Hepatic stellate cell (primary cell): Measurements from ENCODE around the gene IL37.
"Not testable (repeated sequence)": the region's sequence is repeated elsewhere in the genome, so short reads cannot be mapped to it uniquely, and the experiment has no call there.

Source experiments
- DNase-seq: peaks from one replicate; pipeline ENCODE4 v3.0.0; 2011; ENCODE audit warnings: low spot score

The IL37 gene

DNA sequence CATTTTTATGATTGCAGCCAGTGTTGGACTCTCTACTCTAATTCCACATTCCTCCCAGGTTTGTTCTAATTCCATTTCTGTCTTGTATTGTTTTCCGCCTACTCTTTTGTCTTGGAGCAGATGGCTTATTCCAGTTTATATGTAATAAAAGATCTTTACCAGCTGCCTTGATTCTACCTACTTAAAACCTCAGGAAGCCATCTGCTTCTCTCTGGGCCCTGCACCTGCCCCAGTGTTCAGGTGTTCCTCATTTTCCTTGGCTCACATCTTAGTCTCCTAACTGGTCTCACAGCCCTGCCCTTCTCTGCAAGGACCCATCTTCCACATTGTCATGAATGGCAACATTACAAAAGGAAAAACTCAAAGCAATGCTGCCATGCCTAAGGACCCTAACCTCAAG is 21.0 kb upstream of the IL37 start:
- DNase-seq: no peak

DNA sequence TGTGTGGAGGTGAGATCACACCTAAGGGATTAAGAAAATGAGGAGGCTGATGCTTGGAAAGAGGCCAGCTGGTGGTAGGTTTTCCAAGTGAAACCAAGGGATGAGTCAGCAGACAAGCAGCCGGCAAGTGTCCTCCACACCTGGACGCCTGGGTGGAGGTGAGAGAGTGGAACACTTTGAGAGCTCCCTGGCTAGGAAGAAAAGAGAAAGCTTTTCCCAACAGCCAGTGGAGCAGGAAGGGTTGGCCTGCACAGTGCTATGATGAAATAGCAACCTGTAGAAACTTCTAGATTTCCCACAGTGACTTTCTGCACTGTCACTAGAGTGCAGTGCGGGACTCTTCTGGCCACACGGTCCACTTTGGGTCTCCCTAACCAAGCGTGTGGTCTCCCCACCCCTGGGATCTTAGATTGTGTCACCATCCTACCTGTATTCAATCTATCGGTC is 19.6 kb upstream of the IL37 start:
- no peak for DNase-seq

DNA sequence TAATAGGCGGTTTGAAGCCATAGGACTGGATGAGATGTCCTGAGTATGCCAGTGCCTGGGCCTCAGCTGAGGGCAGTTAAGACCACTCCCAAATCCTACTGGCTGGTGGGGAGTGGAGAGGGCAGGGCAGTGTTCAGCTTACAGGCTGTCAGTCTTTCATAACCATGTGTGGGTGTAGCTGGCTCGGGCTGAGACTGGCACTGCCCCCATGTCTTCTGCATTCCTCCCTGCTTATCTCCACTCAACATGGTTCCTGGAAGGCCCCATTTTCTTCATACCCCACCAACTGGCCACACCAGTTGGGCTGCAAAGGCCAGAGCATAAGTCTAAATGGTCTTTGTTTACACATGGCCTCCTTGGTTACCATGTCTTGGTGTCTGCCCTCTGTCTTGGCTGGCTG is 17.2 kb upstream of the IL37 start:
- DNase-seq: no peak

DNA sequence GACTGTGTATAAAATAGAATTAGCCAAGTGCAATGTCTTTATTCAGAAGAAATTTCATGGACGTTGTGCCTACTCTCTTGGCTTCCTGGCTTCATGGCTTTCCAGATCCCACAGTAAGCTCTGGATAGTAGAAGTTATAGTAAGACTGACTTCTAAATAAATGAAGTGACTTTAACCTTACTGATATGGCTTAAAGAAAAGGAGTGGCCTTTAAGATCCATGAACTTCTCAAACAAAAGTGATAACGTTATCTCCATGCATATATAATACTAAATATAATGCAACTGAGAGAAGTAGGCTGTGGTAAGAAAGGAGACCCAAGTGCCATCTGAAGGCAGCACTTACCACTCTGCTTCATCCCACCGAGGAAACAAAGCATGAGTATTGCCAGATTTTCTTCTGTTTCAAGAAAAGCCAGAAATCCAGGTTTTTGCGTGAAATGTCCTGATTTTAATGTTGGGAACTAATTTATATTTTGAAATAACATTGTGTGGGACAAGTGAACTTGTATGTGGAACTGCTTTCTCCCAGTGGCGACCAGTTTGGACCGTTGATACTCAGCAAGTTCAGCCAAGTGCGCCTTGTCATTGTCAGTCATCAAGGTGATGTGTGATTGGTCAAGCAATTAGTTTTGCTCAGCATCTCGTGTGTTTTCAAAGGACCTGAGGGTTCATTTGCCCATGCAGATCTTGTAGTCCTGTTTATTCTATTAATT is 13.9 kb upstream of the IL37 start:
- DNase-seq: no peak

DNA sequence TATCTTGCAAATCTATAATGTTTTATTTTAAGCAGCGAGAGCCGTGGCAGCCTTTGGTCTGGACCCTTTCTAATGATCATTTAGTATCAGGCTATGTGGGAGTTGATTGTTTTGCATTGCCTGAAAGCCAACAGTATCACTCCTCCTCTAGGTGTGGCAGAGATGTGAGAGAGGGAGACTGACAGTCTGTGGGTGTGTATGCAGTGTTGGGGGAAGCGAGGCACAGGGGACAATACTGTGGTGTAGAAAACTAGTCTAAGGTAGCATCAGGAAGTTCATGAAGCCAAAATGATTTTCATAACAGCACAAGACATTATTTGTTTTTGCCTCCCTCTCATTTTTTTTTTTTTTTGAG is 13.4 kb upstream of the IL37 start:
- no peak for DNase-seq

DNA sequence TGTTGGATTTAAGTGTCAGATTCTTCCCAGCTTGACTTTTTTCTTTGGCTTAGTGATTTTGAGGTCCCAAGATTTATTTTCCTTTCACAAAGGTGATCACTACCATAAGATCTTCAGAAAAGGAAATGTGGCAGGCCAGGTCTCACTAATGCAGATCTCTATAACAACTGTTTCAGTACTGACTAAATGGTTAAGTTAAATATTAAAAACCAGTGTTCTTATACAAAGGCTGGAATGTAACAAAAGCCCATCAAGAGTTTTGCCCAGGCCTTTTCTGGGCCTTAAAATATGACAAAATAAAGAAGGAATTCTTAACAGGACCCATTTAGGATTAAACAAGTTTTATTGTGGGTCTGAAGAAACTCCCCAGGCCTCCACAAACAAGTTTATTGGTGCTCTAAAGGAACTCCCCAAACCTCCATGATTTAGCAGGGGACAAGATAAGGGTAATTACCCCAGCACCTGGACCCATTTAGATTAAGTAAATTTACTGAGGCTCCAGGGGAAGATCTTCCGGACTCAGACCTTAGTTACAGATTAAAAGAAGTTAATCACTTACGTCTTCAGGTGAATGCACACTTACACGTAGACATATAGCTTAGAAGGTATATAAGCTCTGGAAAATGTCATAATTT is 9.4 kb upstream of the IL37 start:
- not testable (repeated sequence) for DNase-seq

DNA sequence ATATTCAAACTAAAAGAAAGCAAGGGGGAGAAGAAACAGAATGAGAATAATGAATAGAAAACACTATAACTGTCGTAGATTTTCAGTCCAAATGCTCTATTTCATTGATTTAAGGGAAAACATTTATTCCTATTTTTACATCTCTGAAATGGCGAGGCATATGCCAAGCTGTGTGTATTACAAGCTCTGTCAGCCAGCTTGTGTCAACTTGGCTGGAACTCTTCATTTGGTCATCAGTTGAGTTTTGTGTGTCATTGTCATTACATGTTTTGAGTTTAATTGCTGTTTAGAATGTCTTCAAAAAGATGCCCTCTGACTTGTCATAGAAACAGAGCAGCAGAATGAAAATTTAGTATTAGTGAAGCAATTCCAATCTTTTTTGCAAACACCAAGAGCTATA is 8.1 kb upstream of the IL37 start:
- no peak for DNase-seq

DNA sequence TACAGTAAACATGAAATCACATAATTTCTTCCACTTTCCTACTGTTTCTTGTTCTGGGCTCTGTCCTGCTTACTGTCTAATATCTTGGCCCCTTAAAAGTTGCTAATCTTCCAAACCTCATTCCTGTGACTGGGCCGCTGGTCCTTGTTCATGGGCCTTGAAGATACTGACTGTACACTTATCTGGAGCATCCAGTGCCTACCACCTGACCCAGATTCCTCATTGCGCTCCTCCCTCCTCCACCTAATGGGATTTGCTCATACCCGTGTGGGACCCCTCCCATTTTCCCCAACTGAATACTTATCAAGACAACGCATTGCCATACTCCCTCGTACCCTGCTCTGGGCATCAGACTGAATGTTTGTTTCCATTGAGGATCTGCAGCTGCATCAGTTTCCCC is 6.1 kb upstream of the IL37 start:
- no peak for DNase-seq

DNA sequence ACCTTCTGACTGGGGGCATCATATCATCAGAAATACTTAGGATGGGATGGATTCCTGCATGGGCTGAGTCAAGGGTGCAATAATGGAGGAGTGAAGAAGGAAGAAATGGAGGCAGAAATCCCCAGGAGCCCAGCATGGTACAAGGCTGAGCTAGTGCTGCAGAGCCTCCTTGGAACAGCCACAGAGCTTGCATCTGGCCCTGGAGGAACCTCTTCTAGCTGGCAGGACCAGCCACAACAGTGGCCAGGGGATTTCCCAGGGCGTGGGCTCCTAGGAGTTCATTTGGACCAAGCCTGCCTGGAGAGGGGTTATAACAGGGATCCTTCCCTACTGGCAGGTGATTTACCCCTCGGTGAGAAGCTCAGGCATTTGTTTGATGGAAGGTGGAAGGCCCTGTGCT is 4.7 kb upstream of the IL37 start:
- DNase-seq: no peak

DNA sequence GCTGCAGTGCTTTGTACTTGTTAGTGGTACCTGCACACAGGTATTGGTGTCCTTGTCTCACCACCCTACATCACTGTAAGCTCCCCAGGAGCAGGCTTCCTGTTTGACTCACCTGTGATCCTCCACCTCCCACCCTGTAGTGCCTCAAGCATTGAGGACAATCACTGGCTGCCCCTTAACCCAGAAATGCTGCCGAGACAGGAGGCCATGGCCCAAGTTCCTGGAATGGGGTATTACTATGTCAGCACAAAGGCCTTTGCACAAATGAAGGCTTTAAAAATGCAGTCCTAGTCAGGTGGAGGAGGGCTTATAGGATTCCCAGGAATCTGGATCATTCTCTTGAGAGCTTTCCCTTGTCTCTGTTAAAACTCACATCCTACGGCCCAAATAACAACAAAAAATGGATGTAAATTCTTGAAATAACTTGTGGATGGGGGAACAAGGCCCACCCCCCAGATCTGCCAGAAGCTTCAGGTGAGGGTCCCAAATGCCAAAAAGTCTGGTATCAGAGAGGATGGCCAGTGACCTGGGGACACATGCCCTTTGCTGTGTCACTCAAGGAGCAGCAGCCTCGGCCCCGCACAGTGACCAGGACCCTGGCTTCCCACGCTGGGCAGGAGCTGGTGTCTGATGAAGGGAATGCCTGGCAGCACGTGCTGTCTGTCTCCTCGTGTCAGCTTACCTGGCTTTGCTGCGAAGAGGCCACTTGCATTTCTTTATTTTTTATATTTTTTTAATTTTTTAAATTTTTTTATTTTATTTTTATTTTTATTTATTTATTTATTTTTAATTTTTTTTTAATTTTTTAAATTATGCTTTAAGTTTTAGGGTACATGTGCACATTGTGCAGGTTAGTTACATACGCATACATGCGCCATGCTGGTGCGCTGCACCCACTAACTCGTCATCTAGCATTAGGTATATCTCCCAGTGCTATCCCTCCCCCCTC is 3.7 kb upstream of the IL37 start:
- no peak for DNase-seq

DNA sequence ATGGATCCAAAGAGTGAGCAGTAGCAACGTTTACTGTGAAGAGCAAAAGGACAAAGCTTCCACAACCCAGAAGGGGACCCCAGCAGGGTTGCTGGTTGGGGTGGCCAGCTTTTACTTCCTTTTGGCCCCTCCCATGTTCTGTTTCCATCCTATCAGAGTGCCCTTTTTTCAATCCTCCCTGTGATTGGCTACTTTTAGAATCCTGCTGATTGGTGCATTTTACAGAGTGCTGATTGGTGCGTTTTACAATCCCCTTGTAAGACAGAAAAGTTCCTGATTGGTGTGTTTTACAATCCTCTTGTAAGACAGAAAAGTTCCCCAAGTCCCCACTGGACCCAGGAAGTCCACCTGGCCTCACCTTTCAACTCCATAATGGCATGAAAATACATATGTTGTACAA is 2.4 kb upstream of the IL37 start:
- not testable (repeated sequence) for DNase-seq

DNA sequence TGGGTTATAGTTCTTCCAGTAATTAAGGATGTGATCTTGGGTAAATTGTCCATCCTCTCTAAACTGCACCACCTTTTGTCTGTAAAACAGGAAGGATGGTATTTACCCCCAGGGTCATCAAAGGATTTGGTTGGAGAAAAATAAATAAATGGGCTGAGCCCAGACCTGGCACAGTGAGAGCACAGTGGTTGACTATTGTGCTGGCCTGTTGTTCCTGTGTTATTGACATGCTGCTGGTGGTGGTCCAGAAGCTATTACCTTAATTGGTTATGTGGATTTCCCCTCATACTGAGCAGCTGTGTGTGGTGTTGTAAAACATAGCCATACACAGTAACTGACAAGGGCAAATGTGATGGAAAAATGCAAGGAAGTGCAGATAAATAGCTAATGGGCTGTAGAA is 746 bp upstream of the IL37 start:
- DNase-seq: no peak

DNA sequence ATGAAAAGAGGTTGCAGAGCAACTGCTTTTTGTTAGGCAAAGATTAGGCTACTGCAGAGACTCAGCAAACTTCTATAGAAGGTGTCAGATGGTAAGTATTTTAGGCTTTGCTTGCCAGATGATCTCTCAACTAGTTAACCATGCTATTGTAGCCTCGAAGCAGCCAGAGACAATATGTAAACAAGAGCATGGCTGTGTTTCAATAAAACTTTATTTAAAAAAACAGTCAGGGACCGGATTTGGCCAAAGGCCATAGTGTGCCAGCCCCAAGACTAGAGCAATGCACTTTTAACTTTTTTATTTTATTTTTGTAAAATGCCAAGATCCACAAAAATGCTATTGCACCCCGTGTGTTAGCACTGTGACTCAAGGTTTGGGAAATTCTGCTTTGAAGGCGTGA is 1.4 kb downstream of the IL37 start:
- no peak for DNase-seq

DNA sequence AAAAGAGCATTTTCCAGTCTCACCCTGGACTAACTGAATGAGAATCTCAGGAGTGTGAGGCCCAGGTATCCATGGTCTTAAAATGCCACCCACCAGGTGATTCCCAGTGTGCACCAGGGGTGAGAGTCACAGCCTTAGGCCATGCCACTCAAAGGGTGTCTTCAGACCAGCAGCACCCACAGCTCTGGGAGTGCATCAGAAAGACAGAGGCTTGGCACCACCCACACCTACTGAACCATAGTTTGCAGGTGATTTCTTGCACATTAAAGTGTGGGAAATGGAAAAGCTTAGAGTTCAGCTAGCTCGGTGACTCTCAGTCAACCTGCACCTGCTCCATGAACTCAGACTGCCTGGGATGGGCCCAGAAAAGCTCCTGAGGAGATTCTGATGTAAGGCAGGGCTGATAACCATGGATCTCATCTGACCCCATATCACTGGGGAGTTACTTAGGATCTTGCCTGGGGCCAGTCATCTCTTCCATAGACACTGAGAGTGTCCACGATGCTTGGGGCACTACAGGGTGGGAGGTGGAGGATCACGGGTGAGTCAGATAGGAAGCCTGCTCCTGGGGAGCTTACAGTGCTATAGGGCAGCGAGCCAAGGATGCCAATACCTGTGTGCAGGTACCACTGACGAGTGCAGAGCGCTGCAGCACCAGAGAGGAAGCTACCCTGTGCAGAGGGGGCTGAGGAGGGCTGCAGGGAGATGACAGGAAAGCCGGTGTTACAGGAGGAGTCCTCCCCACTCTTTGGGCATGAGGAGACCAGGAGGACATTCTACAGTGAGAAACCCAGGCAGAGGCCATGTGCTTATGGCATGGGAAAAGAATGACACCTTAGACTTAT is 4.6 kb downstream of the IL37 start:
- DNase-seq: no peak

DNA sequence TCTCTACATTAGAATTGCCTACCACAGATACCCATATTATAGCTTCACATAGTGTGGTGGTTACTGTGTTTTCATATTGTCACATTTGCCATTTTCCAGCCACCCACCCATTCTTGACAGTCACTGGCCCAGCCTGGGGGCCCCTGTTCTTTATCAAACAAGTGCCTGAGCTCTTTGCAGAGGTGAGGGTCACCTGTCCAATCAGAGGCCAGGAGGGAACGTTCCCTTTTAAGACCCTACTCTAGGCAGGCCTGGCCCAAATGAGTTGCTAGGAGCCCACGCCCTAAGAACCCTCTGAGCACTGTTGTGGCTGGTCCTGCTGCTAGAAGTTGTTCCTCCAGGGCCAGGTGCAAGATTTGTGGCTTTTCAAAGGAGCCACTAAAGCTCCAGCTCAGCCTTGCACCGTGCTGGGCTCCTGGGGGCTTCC is 5.2 kb downstream of the IL37 start:
- DNase-seq: no peak

DNA sequence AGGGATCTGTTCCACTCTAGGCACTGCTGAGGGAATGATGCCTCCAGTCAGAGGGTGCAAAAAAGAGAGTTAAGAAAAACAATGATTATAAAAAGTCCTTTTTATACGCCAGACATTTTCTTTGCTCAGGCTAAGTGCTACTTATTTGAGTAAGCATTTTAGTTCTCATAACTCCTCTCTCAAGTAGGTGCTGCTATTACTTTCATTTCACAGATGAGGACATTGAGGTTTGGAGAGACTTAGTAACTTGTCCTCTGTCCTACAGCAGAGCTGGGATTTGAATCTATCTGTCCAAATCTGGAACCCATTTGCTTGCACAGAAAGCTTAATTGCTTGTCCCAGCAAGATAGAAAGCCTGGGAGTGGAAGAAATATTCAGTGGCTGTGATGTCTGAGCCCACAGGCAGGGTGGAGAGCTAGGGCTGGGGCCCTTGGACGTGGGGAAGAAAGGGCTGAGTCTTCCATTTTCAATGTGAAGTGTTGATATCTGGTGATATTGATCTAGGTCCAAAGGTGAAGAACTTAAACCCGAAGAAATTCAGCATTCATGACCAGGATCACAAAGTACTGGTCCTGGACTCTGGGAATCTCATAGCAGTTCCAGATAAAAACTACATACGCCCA is 5.8 kb downstream of the IL37 start:
- DNase-seq: no peak

DNA sequence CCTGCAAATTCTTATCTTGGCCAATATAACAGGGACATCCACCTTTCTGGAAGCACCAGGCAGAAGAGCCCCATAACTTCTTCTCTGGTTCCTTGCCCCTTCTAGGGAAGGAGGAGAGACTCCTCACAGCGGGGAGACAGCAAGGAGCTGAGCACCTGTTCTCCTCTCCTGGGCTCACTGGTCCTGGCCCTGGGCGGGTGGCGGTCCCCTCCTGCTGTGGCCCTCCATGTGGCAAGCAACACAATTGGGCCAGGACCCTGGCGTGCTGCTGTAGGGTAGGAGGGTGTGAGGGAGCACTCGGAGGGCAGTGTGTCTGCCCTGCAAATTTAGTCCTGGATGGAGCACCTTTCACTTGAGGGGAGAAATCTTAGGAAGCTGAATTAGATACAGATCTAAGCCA is 6.9 kb downstream of the IL37 start:
- DNase-seq: no peak

DNA sequence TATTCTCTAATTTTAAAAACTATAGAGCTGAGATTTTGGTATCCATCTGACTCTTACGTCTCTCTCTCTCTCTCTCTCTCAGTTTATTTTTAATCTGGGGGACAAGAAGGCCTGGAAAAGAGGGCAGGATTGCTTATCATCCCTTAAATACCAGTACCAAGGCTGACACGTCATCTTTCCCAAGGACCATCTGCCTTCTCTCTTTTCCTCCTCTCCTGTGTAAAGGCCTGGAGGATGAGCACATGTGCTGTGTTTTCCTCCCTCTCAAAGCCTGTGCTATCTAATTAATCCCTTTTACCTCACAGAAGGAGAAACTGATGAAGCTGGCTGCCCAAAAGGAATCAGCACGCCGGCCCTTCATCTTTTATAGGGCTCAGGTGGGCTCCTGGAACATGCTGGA is 7.3 kb downstream of the IL37 start:
- DNase-seq: no peak

DNA sequence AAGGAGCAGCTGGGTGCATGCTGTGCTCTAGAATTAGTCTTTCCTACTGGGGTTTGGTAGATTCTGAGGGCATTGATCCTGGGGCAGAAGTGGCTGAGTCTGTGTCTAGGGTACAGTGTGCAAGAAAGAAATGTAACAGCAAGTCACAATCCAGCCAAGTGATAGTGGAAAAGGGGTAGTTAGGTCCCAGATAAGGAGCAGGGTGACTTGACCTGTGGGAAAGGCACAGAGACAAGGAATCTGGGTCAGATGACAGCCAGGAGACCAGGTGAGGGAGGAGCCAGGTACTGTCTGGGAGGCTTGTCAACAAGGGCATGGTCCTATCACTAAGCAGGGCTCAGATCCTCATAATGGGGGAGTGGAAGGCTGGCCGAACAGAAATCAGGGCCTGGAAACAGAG is 8.1 kb downstream of the IL37 start:
- no peak for DNase-seq

DNA sequence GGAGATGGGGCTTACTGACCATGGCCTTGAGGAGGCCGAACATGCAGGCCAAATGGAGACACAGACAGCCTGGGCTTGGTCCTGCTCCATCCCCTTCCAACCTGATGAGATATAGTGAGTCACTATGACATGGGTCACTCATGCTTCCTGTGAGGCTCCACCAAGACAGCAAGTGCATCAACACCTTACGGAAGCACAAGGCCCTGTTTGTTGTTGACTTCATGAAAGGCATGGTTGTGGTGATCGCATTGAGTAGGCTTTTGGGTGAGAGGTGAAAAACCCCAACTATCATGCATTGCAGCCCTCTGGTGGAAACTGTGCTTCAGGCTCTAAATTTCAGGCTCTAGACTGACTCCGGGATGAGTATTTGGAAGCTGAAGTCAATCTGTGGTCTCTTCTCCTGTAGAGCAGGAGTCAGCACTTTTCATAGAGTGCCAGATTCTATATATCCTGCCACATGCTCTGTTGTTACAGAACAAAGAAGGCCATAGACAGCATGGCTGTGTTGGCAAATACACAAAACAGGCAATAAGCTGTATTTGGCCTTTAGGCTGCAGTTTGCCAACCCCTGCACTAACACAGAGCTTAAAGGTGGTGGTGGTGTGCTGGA is 10.1 kb downstream of the IL37 start:
- no peak for DNase-seq

DNA sequence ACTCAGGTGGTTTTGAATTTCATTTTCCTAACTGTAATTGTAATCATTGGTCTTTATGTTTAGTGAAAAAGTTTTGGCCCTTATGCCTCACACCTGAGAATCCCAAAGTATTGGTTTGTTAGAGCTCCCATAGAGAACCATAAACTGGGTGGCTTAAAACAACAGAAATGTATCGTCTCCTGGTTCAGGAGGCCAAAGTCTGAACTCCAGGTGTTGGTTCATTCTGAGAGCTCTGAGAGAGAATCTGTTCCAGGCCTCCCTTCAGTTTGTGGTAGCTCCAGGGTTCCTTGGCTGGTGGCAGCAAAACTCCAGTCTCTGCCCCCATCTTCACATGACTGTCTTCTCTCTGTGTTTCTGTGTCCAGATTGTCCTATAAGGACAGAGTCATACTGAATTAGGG is 11.0 kb downstream of the IL37 start:
- DNase-seq: no peak
